Lower lobe of right lung (tissue), 2 donors: ENCODE data around the gene MAST2. TPM values are rescaled to one million over a fixed set of nuclear protein-coding genes. Genes with fewer than 3 reads are reported as not detected.
"Not testable (repeated sequence)": the region's sequence is repeated elsewhere in the genome, so short reads cannot be mapped to it uniquely, and the experiment has no call there.

ENCODE experiments used
- ATAC-seq, 2 donors: fragments of 200-7000 bp; cut with Tn5 transposase; one replicate each; pipeline ENCODE4 v1.9.1; 2020 to 2022; ENCODE audit warnings: mild to moderate bottlenecking in 2 of 2, moderate library complexity in 2 of 2
- DNase-seq: peaks from one replicate; pipeline ENCODE4 v3.0.0-alpha.2; 2020
- H3K27ac ChIP-seq: fragments of 200-600 bp; one replicate; pipeline ENCODE4 v1.8.0; 2022
- H3K27me3 ChIP-seq: fragments of 200-600 bp; one replicate; pipeline ENCODE4 v1.8.0; 2022; ENCODE audit warnings: low read depth
- H3K36me3 ChIP-seq: fragments of 200-600 bp; one replicate; pipeline ENCODE4 v1.8.0; 2022; ENCODE audit warnings: mild to moderate bottlenecking
- H3K4me1 ChIP-seq: fragments of 200-600 bp; one replicate; pipeline ENCODE4 v1.8.0; 2022
- H3K4me3 ChIP-seq: fragments of 200-600 bp; one replicate; pipeline ENCODE4 v1.8.0; 2022; ENCODE audit warnings: mild to moderate bottlenecking
- H3K9me3 ChIP-seq: fragments of 200-600 bp; one replicate; pipeline ENCODE4 v1.8.0; 2022
- CTCF ChIP-seq: fragments of 200-600 bp; IDR thresholded peaks from one replicate; pipeline ENCODE4 v1.8.0; 2022; ENCODE audit warnings: antibody characterized with exemption, mild to moderate bottlenecking
- intact Hi-C: fragments of 100-400 bp; cut with DNase I; formaldehyde crosslinking; loops from one replicate; pipeline ENCODE4 v1.11.0; 2022
- total RNA-seq: library from RNA; stranded (reverse); fragmentation: NEBNext Ultra II Directional; extraction: Animal tissue kit (Norgen Biotek cat#: 25700); gene quantifications from one replicate; pipeline ENCODE4 v1.2.1, GENCODE V29; 2021
- donor health status: DM: no; HTN: yes; CAD: no; lungs with severe emphysema.

MAST2 gene
- total RNA-seq, 1 donor from 2014 or later: 25.8 TPM

- no peak for TF ChIP-seq CTCF
- no peak overlapping the region for H3K27ac ChIP-seq
- ATAC-seq: no peak
- no peaks in the 10 kb centered on the region for H3K36me3 ChIP-seq
- no peaks in the 10 kb centered on the region for H3K27me3 ChIP-seq
- H3K4me1 ChIP-seq: peaks cover 14% of the 10 kb centered on the region
- intact Hi-C loops: no loop called here
- no peak for DNase-seq
- no peaks in the 10 kb centered on the region for H3K9me3 ChIP-seq
- H3K4me3 ChIP-seq: no peak overlapping the region
These were observed 148.7 kb downstream of the MAST2 start for GRCh38 chr1:45952072-45952471.

GRCh38 chr1:45953934-45954847 lies 150.8 kb downstream of the MAST2 start:
- H3K4me1 ChIP-seq: peaks cover 14% of the 10 kb centered on the region
- intact Hi-C loops: no loop called here
- ATAC-seq (no peak), DNase-seq (no peak)
- no peaks in the 10 kb centered on the region for H3K9me3 ChIP-seq
- no peak for TF ChIP-seq CTCF
- H3K27me3 ChIP-seq: no peaks in the 10 kb centered on the region
- no peak overlapping the region for H3K4me3 ChIP-seq
- H3K27ac ChIP-seq: no peak overlapping the region
- H3K36me3 ChIP-seq: no peaks in the 10 kb centered on the region

GRCh38 chr1:45957684-45958083 lies 154.3 kb downstream of the MAST2 start:
- intact Hi-C loops: no loop called here
- no peak overlapping the region for H3K4me3 ChIP-seq
- TF ChIP-seq CTCF: no peak
- H3K4me1 ChIP-seq: peaks cover 14% of the 10 kb centered on the region
- H3K27me3 ChIP-seq: no peaks in the 10 kb centered on the region
- H3K9me3 ChIP-seq: no peaks in the 10 kb centered on the region
- no peak overlapping the region for H3K27ac ChIP-seq
- ATAC-seq (no peak), DNase-seq (no peak)
- H3K36me3 ChIP-seq: no peaks in the 10 kb centered on the region

GRCh38 chr1:45958317-45958716 lies 154.9 kb downstream of the MAST2 start:
- Histone ChIP-seq H3K9me3 (no peaks in the 10 kb centered on the region), H3K36me3 (no peaks in the 10 kb centered on the region), H3K4me3 (no peak overlapping the region), H3K27me3 (no peaks in the 10 kb centered on the region), H3K27ac (no peak overlapping the region), H3K4me1 (peaks cover 14% of the 10 kb centered on the region)
- intact Hi-C loops: no loop called here
- DNase-seq (no peak), ATAC-seq (no peak)
- no peak for TF ChIP-seq CTCF

- Histone ChIP-seq H3K4me3 (no peak overlapping the region), H3K36me3 (no peaks in the 10 kb centered on the region), H3K9me3 (no peaks in the 10 kb centered on the region), H3K27ac (no peak overlapping the region), H3K4me1 (no peaks in the 10 kb centered on the region), H3K27me3 (no peaks in the 10 kb centered on the region)
- ATAC-seq (no peak), DNase-seq (no peak)
- intact Hi-C loops: no loop called here
- no peak for TF ChIP-seq CTCF
These were observed 157.7 kb downstream of the MAST2 start for GRCh38 chr1:45960930-45961715.

- intact Hi-C loops, ATAC-seq, H3K4me1 ChIP-seq, H3K36me3 ChIP-seq, H3K27me3 ChIP-seq, H3K27ac ChIP-seq, DNase-seq, H3K9me3 ChIP-seq, H3K4me3 ChIP-seq: not testable (repeated sequence)
These were observed 158.5 kb downstream of the MAST2 start for GRCh38 chr1:45961936-45962335.
